HCT116 (cell line): ENCODE data around the gene APBB2. TPM values are rescaled to one million over a fixed set of nuclear protein-coding genes. Genes with fewer than 3 reads are reported as not detected.
A peak's percentile ranks its signal among the peaks of the same experiment; 100 is the strongest.

Experiments used
- ATAC-seq: fragments of 200-7000 bp; cut with Tn5 transposase; 2 replicates; pipeline ENCODE4 v1.9.1; 2020; ENCODE audit warnings: mild to moderate bottlenecking, moderate library complexity
- BruUV-seq: library from RNA; stranded (reverse); fragments of 400-500 nt; replicated peaks from 2 replicates; lab custom pipeline; 2021; lab: Mats Ljungman, UMichigan
- CTCF ChIA-PET: fragments of 300-600 bp; sonication (Branson Sonifier 250); formaldehyde crosslinking; loops from one replicate; lab custom pipeline; 2021; ENCODE audit warnings: antibody characterized with exemption; lab: Charles Lee
- POLR2A ChIA-PET: fragments of 300-600, 350-600 bp; sonication (Branson Sonifier 250); formaldehyde crosslinking; loops from one replicate; lab custom pipeline; 2021; ENCODE audit warnings: antibody characterized with exemption; lab: Charles Lee
- RAD21 ChIA-PET, 2 experiments: fragments of 300-600 bp; sonication (Branson Sonifier 250); formaldehyde crosslinking; loops; one replicate each; lab custom pipeline; 2023; ENCODE audit warnings: low total read pairs in 2 of 2; ENCODE audit not compliant: uncharacterized antibody in 2 of 2, unreplicated experiment in 2 of 2, low non-redundant PET in 1 of 2; lab: Charles Lee
- DNase-seq: peaks from one replicate; pipeline ENCODE4 v3.0.0-alpha.2; 2010; ENCODE audit warnings: low read depth, low spot score
- H2AFZ ChIP-seq: fragments of 200-600 bp; shearing (Covaris generic), sonication (generic); 2 replicates; pipeline ENCODE4 v1.6.1; 2017; ENCODE audit warnings: low read depth, mixed run types, mixed read lengths, antibody characterized with exemption, low read length; ENCODE audit not compliant: poor library complexity, severe bottlenecking
- H3K27ac ChIP-seq: 2 replicates; pipeline ENCODE4 v1.5.1; 2012; ENCODE audit warnings: low read depth, low read length
- H3K27me3 ChIP-seq: fragments of 200-600 bp; sonication (generic); 2 replicates; pipeline ENCODE4 v1.6.1; 2016; ENCODE audit warnings: mixed run types, low read length, mixed read lengths; ENCODE audit not compliant: insufficient read depth
- H3K36me3 ChIP-seq, 2 experiments: fragments of 200-500 bp in 1 of 2; fragments of 200-600 bp in 1 of 2; sonication (Bioruptor generic) in 1 of 2; sonication (generic) in 1 of 2; 2 replicates each; pipeline versions ENCODE4 v1.5.1 to v1.6.1; 2014 to 2016; ENCODE audit warnings: low read length in 2 of 2, inconsistent platforms in 1 of 2, mixed read lengths in 1 of 2, mixed run types in 1 of 2; ENCODE audit not compliant: insufficient read depth in 2 of 2, control insufficient read depth in 1 of 2
- H3K4me1 ChIP-seq, 2 experiments: fragments of 200-600 bp in 1 of 2; sonication (generic) in 1 of 2; 2 replicates each; pipeline versions ENCODE4 v1.5.1 to v1.6.1; 2012 to 2017; ENCODE audit warnings: low read length in 2 of 2, inconsistent platforms in 1 of 2, mild to moderate bottlenecking in 1 of 2, mixed read lengths in 1 of 2, mixed run types in 1 of 2, moderate library complexity in 1 of 2; ENCODE audit not compliant: insufficient read depth in 2 of 2, control insufficient read depth in 1 of 2
- H3K4me2 ChIP-seq: fragments of 200-600 bp; sonication (generic); 2 replicates; pipeline ENCODE4 v1.6.1; 2017; ENCODE audit warnings: mixed run types, low read length, mixed read lengths
- H3K4me3 ChIP-seq, 2 experiments: fragments of 200-600 bp in 1 of 2; sonication (generic) in 1 of 2; replicated peaks in 1 of 2; 2 replicates each; pipeline ENCODE4 v1.5.1; 2011 to 2016; ENCODE audit warnings: low read length in 2 of 2, control low read depth in 1 of 2, low read depth in 1 of 2, mild to moderate bottlenecking in 1 of 2, mixed read lengths in 1 of 2, mixed run types in 1 of 2
- H3K79me2 ChIP-seq: fragments of 200-600 bp; sonication (generic); 2 replicates; pipeline ENCODE4 v1.6.1; 2017; ENCODE audit warnings: mild to moderate bottlenecking, mixed run types, low read length, moderate library complexity, mixed read lengths; ENCODE audit not compliant: insufficient read depth
- H3K9ac ChIP-seq: fragments of 200-600 bp; sonication (generic); 2 replicates; pipeline ENCODE4 v1.6.1; 2016; ENCODE audit warnings: low read length, mixed read lengths
- H3K9me2 ChIP-seq: fragments of 200-600 bp; sonication (generic), shearing (Covaris generic); 2 replicates; pipeline ENCODE4 v1.6.1; 2017; ENCODE audit warnings: mixed run types, mild to moderate bottlenecking, moderate library complexity; ENCODE audit not compliant: insufficient read depth
- H3K9me3 ChIP-seq, 2 experiments: fragments of 200-500 bp in 1 of 2; fragments of 200-600 bp in 1 of 2; sonication (Bioruptor generic) in 1 of 2; sonication (generic) in 1 of 2; 2 replicates each; pipeline ENCODE4 v1.6.1; 2014 to 2017; ENCODE audit warnings: low read length in 2 of 2, mixed read lengths in 2 of 2, inconsistent platforms in 1 of 2, low read depth in 1 of 2, mild to moderate bottlenecking in 1 of 2, mixed run types in 1 of 2, moderate library complexity in 1 of 2; ENCODE audit not compliant: control insufficient read depth in 1 of 2, insufficient read depth in 1 of 2
- H4K20me1 ChIP-seq: fragments of 200-600 bp; sonication (generic), shearing (Covaris generic); 2 replicates; pipeline ENCODE4 v1.6.1; 2017; ENCODE audit warnings: mixed run types, mild to moderate bottlenecking, moderate library complexity; ENCODE audit not compliant: insufficient read depth
- ATF3 ChIP-seq: IDR thresholded peaks from 2 replicates; pipeline ENCODE4 v1.6.1; 2012
- CBX3 ChIP-seq: IDR thresholded peaks from 2 replicates; pipeline ENCODE4 v1.6.1; 2012; ENCODE audit warnings: low read depth
- CEBPB ChIP-seq: IDR thresholded peaks from 2 replicates; pipeline ENCODE4 v1.6.1; 2012; ENCODE audit warnings: low read depth
- CTCF ChIP-seq, 3 experiments: fragments of 200-600 bp in 1 of 3; sonication (generic) in 1 of 3; IDR thresholded peaks in 2 of 3; conservative IDR thresholded peaks in 1 of 3; 2 replicates each; pipeline ENCODE4 v1.5.1; 2012 to 2017; ENCODE audit warnings: low read depth in 2 of 3, low read length in 2 of 3, antibody characterized with exemption in 1 of 3, borderline replicate concordance in 1 of 3, control low read depth in 1 of 3, mild to moderate bottlenecking in 1 of 3, mixed read lengths in 1 of 3, mixed run types in 1 of 3, moderate library complexity in 1 of 3; ENCODE audit not compliant: insufficient read depth in 1 of 3
- EGR1 ChIP-seq: IDR thresholded peaks from 2 replicates; pipeline ENCODE4 v1.6.1; 2012; ENCODE audit warnings: low read depth
- EZH2 ChIP-seq: fragments of 200-600 bp; sonication (generic); IDR thresholded peaks from 2 replicates; pipeline ENCODE4 v1.6.1; 2017; ENCODE audit warnings: antibody characterized with exemption, mixed run types
- FOSL1 ChIP-seq: IDR thresholded peaks from 2 replicates; pipeline ENCODE4 v1.6.1; 2012; ENCODE audit warnings: low read depth
- MAX ChIP-seq: IDR thresholded peaks from 2 replicates; pipeline ENCODE4 v1.6.1; 2012
- POLR2A ChIP-seq: IDR thresholded peaks from 2 replicates; pipeline ENCODE4 v1.7.0; 2011; ENCODE audit warnings: borderline replicate concordance; ENCODE audit not compliant: insufficient read depth, insufficient read length; ENCODE audit errors: extremely low read depth
- RAD21 ChIP-seq: IDR thresholded peaks from 2 replicates; pipeline ENCODE4 v1.6.1; 2012; ENCODE audit warnings: low read depth, mild to moderate bottlenecking
- TCF7L2 ChIP-seq: IDR thresholded peaks from 2 replicates; pipeline ENCODE4 v1.7.0; 2011; ENCODE audit warnings: borderline replicate concordance, inconsistent platforms; ENCODE audit not compliant: insufficient read depth, insufficient read length; ENCODE audit errors: extremely low read depth
- ZBTB33 ChIP-seq: IDR thresholded peaks from 2 replicates; pipeline ENCODE4 v1.6.1; 2011; ENCODE audit warnings: mild to moderate bottlenecking, low read length, moderate library complexity; ENCODE audit not compliant: insufficient replicate concordance; ENCODE audit errors: extremely low read depth
- ZFX ChIP-seq: fragments of 450-650 bp; IDR thresholded peaks from 2 replicates; pipeline ENCODE4 v1.6.1; 2017
- intact Hi-C: fragments of 100-400 bp; cut with micrococcal nuclease; formaldehyde crosslinking; loops from 2 replicates; pipeline ENCODE4 v1.10.0; 2022
- total RNA-seq: library from RNA; stranded (reverse); gene quantifications from one replicate; pipeline ENCODE4 v1.2.1, GENCODE V29; 2021; ENCODE audit not compliant: unreplicated experiment

Gene APBB2
- total RNA-seq, 1 experiment from 2014 or later = 72.5 TPM

- no peak overlapping the region for H3K4me3 ChIP-seq
- no peaks in the 10 kb centered on the region for H4K20me1 ChIP-seq
- no TSS peak for BruUV-seq
- no peaks in the 10 kb centered on the region for H3K9me3 ChIP-seq
- DNase-seq = no peak
- no peak overlapping the region for H2AFZ ChIP-seq
- no peak overlapping the region for H3K9ac ChIP-seq
- ChIA-PET CTCF (no interaction called here), POLR2A (interaction anchor here (0.6 kb wide), 1 partner anchor 21 kb away, joined by 4 read pairs; no protein-coding TSS in a partner anchor)
- no peaks in the 10 kb centered on the region for H3K36me3 ChIP-seq
- TF ChIP-seq ATF3 = no peak
- TF ChIP-seq, all 23 proteins: peak for 0
- Histone ChIP-seq H3K79me2 (peaks cover 39% of the 10 kb centered on the region), H3K4me2 (no peak overlapping the region), H3K4me1 (no peaks in the 10 kb centered on the region), H3K27me3 (no peaks in the 10 kb centered on the region), H3K27ac (no peak overlapping the region), H3K9me2 (no peaks in the 10 kb centered on the region)
- RAD21 ChIA-PET = no interaction called here
- no peak for ATAC-seq
- intact Hi-C loops = no loop called here
Observed at GRCh38 chr4:41014158-41014557, 200.2 kb downstream of the APBB2 start.

- intact Hi-C loops = no loop called here
- TSS peak; percentile 29 for BruUV-seq
Observed at GRCh38 chr4:41013746-41014145, 200.6 kb downstream of the APBB2 start.

More at GRCh38 chr4:41013746-41014145, 200.6 kb downstream of the APBB2 start:
- H3K27me3 ChIP-seq = no peaks in the 10 kb centered on the region
- POLR2A ChIA-PET = no interaction called here
- no peaks in the 10 kb centered on the region for H3K4me1 ChIP-seq
- no peaks in the 10 kb centered on the region for H3K9me2 ChIP-seq
- H3K4me3 ChIP-seq = no peak overlapping the region
- no peak overlapping the region for H3K4me2 ChIP-seq
- no peak for TF ChIP-seq EGR1
- TF ChIP-seq ATF3 = no peak
- no peak for TF ChIP-seq RAD21
- no peak for TF ChIP-seq MAX
- no peak for TF ChIP-seq ZBTB33
- TF ChIP-seq TCF7L2 = no peak
- TF ChIP-seq ZFX = no peak
- TF ChIP-seq FOSL1 = no peak
- TF ChIP-seq POLR2A = no peak
- no peak for TF ChIP-seq CEBPB
- TF ChIP-seq CBX3 = no peak
- no peak for TF ChIP-seq EZH2
- no peak for TF ChIP-seq CTCF (IDR thresholded peaks at IDR 0.05 in 2 of 3, conservative IDR thresholded peaks at IDR 0.05 in 1 of 3; ENCODE audit: borderline replicate concordance in 1 of 3, insufficient read depth in 1 of 3, low read depth in 2 of 3, low read length in 2 of 3)
- DNase-seq (no peak), ATAC-seq (no peak)
- CTCF ChIA-PET = no interaction called here
- no peak overlapping the region for H2AFZ ChIP-seq
- RAD21 ChIA-PET = no interaction called here
- H3K36me3 ChIP-seq = no peaks in the 10 kb centered on the region
- no peak overlapping the region for H3K27ac ChIP-seq
- H4K20me1 ChIP-seq = no peaks in the 10 kb centered on the region
- peaks cover 41% of the 10 kb centered on the region for H3K79me2 ChIP-seq
- H3K9me3 ChIP-seq = no peaks in the 10 kb centered on the region
- H3K9ac ChIP-seq = no peak overlapping the region
